ENCODE data around the gene CBX8. TPM values are rescaled to one million over a fixed set of nuclear protein-coding genes. Genes with fewer than 3 reads are reported as not detected.

Gene CBX8
- total and polyA plus RNA-seq, 2 of the 13 experiments (the other 11 are each of a cell fraction or from before 2014, with no cell fraction given): 0.34 to 12.6 TPM

GRCh38 chr17:79803997-79804855 lies 7.3 kb upstream of the CBX8 start (continued):
- TF ChIP-seq, protein P1, sequence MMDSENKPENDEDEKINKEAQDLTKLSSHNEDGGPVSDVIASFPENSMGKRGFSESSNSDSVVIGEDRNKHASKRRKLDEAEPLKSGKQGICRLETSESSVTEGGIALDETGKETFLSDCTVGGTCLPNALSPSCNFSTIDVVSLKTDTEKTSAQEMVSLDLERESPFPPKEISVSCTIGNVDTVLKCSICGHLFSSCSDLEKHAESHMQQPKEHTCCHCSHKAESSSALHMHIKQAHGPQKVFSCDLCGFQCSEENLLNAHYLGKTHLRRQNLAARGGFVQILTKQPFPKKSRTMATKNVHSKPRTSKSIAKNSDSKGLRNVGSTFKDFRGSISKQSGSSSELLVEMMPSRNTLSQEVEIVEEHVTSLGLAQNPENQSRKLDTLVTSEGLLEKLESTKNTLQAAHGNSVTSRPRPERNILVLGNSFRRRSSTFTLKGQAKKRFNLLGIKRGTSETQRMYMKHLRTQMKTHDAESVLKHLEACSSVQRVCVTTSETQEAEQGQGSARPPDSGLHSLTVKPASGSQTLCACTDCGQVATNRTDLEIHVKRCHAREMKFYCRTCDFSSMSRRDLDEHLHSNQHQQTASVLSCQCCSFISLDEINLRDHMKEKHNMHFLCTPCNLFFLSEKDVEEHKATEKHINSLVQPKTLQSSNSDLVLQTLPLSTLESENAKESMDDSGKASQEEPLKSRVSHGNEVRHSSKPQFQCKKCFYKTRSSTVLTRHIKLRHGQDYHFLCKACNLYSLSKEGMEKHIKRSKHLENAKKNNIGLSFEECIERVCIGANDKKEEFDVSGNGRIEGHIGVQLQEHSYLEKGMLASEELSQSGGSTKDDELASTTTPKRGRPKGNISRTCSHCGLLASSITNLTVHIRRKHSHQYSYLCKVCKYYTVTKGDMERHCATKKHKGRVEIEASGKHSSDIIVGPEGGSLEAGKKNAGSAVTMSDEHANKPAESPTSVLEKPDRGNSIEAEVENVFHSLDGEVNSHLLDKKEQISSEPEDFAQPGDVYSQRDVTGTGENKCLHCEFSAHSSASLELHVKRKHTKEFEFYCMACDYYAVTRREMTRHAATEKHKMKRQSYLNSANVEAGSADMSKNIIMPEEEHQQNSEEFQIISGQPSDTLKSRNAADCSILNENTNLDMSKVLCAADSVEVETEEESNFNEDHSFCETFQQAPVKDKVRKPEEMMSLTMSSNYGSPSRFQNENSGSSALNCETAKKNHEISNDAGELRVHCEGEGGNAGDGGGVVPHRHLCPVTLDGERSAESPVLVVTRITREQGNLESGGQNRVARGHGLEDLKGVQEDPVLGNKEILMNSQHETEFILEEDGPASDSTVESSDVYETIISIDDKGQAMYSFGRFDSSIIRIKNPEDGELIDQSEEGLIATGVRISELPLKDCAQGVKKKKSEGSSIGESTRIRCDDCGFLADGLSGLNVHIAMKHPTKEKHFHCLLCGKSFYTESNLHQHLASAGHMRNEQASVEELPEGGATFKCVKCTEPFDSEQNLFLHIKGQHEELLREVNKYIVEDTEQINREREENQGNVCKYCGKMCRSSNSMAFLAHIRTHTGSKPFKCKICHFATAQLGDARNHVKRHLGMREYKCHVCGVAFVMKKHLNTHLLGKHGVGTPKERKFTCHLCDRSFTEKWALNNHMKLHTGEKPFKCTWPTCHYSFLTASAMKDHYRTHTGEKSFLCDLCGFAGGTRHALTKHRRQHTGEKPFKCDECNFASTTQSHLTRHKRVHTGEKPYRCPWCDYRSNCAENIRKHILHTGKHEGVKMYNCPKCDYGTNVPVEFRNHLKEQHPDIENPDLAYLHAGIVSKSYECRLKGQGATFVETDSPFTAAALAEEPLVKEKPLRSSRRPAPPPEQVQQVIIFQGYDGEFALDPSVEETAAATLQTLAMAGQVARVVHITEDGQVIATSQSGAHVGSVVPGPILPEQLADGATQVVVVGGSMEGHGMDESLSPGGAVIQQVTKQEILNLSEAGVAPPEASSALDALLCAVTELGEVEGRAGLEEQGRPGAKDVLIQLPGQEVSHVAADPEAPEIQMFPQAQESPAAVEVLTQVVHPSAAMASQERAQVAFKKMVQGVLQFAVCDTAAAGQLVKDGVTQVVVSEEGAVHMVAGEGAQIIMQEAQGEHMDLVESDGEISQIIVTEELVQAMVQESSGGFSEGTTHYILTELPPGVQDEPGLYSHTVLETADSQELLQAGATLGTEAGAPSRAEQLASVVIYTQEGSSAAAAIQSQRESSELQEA (CRISPR knock-in tag; IDR thresholded peaks at IDR 0.05; ENCODE audit: not compliant biosample characterization): peak; percentile 94
- TF ChIP-seq MYNN (CRISPR knock-in tag; IDR thresholded peaks at IDR 0.05; ENCODE audit: low read depth): no peak

All from HepG2 (cell line).